GM18873 (cell line): ENCODE measurements around the gene GCN1.
A peak's percentile ranks its signal among the peaks of the same experiment; 100 is the strongest.

Experiments used
- ATAC-seq: cut with Tn5 transposase; IDR thresholded peaks from one replicate; pipeline ENCODE4 v1.9.1; 2021; ENCODE audit warnings: mild to moderate bottlenecking, moderate library complexity, moderate number of reproducible peaks; ENCODE audit not compliant: unreplicated experiment, low FRiP score

The GCN1 gene

GRCh38 chr12:120230326-120230973, 35.9 kb upstream of the GCN1 start:
- ATAC-seq = no peak

DNA sequence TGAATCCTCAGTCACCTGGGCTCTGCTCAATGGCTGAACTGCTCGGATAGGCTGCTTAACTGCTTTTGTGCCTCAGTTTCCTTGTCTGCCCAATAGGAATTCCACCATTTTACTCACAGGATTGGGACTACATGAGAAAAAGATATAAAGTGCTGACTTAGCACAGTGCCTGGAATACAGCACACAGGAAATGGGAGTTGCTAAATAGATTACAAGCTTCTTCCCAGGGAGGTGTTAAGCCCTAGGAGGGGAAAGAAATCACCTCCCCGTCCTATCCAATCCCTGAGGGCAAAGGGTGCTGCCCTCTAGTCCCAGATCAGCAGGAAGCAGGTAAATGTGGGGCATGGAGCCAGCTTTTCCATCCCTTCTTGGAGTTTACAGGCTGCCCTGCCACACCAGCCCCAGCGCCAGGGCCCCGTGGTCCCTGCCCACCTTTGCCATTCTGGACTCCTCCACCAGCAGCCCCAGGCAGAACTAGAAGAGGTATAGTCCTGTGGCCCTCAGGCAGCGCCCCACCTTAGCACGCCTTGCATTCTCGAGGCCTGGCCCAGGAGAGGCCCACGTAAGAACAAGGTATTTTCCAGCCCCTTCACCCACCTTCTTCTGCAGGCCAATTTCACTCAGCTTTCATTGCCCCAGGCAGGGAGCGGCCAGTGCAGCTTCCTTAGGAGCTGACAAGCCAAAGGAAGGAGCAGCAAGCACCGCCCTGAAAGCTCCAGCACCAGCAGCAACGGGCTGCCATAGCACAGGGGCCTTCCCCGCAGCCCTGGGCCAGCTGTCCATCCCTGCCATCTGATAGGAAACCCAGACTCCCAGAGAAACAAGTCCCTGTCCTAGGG, 35.2 kb upstream of the GCN1 start:
- no peak for ATAC-seq

DNA sequence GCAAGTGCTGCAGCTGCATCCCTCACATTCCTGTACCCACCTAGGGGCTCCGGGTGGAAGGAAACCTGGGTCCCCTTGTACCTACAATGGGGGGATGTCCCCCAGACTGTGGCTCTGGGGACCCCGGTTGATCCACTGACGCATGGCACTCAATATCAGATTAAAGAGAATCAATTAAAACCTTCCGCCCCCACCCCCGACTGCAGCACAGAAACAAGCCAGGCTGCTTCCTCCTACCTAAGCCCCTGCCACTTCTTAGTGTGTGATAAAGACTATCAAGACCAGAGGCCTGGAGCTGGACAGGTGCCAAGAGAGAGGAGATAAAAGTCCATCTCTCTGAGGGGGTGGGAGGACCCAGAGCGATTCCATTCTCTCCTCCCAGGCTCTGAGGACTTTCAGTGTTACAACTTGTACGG, 34.6 kb upstream of the GCN1 start:
- no peak for ATAC-seq

DNA sequence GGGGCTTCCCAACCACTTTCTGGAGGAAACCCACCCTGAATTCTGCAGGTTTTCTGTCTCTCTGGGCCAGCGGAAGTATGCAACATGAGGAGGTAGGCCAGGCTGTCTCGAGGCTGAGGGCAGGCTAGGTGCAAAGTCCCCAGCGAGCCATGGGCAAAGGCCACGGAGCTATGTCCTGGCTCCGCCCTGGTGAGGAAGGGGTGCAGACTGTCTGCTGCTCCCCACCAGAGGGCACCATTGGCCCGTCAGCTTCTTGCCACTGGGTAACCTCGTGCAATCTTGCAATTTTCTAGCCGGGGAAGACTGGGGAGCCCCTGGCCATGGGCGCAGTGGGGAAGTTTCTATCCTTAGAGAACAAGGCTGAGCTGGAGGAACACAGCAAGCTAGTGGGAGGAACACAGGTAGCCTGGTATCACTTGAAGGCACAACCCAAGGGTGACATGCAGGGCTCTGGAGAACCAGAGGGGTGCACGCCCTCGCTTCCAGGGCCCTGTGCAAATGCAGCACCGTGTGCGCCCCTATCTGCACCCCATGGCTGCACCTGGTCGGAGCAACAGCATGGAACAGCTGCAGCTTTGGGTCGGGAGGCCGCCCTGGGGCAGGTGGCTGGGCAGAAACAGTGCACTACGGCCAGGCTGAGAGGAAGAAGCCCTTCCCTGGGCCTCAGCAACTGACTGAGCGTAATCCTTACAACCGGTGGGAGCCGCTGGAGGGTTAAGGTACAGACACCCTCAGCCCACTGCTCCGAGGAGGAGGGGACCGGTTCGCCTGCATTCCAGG, 34.0 kb upstream of the GCN1 start:
- ATAC-seq = peak; percentile 65

DNA sequence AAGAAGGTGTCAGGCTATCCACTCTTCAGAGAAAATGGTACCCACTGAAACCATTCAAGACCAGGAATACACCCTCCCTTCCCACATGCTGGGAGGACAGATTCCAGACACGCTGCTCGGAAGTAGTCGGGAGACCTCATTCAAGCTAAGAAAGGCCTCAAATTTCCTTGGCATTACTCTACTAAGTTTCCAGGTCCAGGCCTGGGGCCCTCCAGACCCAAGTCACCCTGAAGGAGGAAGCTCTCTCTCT, 33.5 kb upstream of the GCN1 start:
- ATAC-seq = no peak

- no peak for ATAC-seq
These were observed 32.9 kb upstream of the GCN1 start for GRCh38 chr12:120227233-120228040.

GRCh38 chr12:120225852-120226640, 31.5 kb upstream of the GCN1 start:
- ATAC-seq = no peak

DNA sequence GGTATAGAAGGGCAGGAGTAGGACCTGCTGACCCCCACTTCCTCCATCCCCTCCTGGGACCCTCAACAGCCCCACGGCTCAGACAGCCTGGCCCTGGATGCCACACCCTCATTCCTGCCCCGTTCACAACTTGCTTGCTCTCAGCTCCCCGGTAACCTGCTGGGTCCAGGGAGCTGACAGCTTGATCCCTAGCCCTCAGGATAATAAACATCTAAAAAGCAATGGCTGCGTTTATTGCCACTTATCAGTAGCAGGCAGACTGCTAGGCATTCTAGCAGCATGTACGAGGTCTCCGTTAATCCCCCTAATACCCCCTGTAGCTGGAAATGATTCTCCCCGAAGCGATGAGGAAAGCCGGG, 30.7 kb upstream of the GCN1 start:
- no peak for ATAC-seq

DNA sequence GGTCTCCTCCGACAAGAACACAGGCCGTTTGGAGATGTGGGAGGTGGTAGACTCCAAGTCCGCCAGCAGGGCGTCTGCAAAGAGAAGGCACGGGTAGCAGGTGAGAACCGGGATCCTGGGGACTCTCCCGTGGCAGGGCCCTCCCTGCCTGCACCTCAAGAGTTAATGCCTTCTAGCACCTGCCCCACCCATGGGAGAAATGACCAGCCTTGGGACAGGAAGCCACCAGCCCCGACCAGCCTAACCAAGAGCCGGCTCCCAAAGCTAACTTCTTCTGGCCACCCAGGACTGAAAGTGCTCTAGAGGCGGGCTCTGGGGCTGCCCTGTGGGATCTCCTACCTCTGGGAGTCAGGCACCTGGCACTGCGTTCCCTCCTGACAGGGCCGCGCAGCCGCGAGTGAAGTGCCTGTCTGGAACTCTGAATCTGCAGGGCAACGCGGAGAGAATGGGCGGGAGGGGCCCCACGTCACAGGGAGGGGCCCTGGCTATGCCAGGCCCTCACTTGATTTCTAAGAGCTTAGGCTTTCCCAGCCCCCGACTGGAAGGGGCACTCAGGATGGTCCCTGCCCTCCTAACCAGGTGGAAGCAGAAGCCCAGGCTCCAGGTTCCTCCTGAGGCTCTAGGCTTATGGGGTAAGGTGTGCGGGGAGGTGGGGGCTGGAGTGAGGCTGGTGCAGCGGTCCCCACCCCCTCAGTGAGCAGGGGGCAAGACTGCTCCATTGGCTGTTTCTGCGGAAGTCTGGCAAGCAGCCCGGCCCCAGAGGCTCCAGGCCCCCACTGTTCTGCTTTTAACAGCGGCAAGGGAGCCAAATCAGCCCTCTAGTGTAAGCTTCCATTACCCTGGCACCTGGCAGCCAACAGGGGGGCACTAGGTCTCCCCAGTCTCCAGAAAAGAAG, 30.0 kb upstream of the GCN1 start:
- no peak for ATAC-seq

GRCh38 chr12:120223458-120224303, 29.2 kb upstream of the GCN1 start:
- ATAC-seq = no peak

DNA sequence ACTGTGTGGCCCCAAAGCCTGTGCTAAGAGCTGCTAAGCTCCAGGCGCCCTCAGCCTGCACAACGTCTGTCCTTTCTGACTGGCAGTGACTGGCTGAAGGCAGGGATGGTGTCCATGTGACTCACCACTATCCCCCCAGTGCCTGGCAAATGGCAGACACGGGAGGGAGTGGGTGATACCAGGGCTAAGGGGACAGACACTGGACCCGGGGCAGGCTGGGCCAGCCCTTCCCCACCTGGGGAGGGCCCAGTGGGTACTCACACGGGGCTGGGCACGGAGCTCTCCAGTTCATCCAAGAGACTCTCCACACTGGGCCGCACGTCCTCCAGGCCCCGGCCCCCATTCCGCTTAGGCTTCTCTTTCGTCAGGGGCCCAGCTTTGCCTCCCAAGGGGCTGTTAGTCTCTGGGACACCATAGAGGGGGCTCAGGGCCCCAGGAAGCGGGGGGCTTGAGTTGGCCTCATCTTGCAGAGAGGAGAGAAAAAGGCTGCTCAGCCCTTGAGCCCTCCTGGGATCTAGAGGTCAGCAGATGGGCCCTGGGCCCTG, 27.8 kb upstream of the GCN1 start:
- ATAC-seq = no peak

DNA sequence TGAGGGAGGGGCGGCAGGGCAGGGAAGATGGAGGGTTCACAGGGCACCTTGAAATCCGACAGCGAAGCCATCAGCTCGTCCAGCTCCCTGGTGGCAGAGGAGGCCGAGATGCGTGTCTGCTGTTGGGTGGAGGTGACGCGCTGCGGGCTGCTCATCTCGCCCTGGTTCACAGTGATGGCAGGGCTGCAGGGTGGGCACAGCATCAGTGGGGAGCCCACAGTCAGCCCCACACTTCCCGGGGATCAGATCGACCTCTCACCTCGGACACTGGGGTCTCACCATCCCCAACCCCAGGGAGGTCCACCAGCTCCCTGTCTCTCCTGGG, 27.0 kb upstream of the GCN1 start:
- ATAC-seq = no peak

DNA sequence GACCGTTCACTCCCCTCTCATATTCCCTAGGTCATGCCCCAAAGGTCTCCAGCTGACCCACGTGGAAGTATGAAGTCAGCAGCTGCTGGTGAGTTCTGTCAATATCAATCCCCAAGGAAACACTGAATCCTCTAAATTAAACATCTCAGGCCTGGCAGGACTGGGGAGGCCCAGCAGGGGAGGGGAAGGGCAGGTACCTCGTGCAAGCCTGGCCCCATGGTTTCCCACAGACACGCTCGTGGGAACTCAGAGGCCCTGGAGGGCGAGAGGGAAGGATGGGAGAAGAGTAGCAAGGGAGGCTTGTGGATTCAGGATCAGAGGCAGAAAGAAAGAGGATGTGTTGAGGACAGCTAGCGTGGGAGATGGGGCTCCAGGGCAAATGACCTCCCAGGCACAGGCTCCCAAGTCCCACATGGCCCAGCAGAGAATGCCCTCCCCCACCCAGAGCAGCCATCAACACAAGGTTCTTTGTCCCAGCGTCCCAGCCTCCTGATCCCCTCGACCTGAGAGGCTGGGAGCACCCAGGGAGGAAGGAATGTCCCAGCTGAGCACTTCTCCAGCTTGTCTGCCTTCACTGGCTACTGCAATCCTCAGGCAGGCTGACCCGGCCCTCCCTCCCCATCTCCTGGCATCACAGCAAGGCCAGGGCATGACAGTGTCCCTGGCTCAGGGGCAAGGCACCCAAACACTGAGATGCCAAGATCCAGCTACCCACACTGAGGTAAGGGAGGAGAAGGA, 26.5 kb upstream of the GCN1 start:
- ATAC-seq = no peak

- no peak for ATAC-seq
These were observed 24.4 kb upstream of the GCN1 start for GRCh38 chr12:120218680-120219606.

DNA sequence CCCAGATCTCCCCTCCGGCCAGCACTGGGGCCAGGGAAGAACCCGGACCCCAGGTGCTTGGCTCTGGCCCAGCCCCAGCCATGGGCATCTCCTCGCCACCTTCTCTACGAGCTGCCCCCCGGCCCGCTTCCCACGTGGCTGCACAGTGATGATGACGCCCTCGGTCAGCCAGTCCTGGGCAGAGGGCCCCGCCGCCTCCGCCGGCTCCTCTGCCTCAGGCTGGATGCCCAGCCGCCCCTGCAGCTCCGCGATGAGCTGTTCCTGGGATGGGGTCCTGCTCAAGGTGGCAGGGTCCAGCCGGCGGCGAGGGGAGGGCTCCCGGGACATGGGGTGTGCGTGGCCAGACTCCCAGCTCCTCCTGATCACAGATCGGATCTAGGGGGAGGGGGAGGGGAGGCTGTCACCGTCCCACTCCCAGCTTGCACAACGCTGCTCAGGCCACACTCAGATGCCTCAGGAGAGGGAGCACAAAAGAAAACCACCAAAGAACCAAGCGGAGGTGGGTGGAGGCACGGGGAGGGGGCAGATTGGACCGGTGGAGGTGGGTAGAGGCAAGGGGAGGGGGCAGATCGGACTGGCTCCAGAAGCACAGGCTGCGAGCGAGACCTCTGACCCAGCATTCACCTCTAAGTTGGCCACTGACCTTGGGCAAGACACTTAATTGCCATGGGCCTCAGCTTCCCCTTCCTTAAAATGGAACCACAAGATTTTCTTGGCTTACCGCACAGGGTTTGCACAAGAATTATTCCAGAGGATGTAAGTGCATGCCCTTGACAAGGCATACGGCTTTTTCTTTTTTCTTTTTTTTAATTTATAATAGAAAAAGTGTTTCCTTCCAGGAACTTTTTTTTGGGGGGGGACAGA, 22.5 kb upstream of the GCN1 start:
- ATAC-seq = no peak
